DOHH2 (cell line): Measurements from ENCODE around the gene UBAP2L.

Source experiments
- H3F3A ChIP-seq: fragments of 200-600 bp; sonication (generic), shearing (Covaris generic); 2 replicates; pipeline ENCODE4 v1.6.0; 2016; ENCODE audit warnings: antibody characterized with exemption, mild to moderate bottlenecking; ENCODE audit not compliant: control insufficient read depth, insufficient read depth
- H3K27ac ChIP-seq: fragments of 200-600 bp; sonication (generic); 2 replicates; pipeline ENCODE4 v1.5.1; 2014; ENCODE audit warnings: low read depth, mild to moderate bottlenecking, low read length, moderate library complexity
- H3K27me3 ChIP-seq: fragments of 200-600 bp; sonication (generic); 2 replicates; pipeline ENCODE4 v1.6.1; 2014; ENCODE audit warnings: mild to moderate bottlenecking, low read length, mixed read lengths; ENCODE audit not compliant: control insufficient read depth
- H3K36me3 ChIP-seq: fragments of 200-600 bp; sonication (generic); 2 replicates; pipeline ENCODE4 v1.6.1; 2014; ENCODE audit warnings: mild to moderate bottlenecking, low read length, moderate library complexity, mixed read lengths; ENCODE audit not compliant: control insufficient read depth
- H3K4me1 ChIP-seq: fragments of 200-600 bp; sonication (generic); 2 replicates; pipeline ENCODE4 v1.6.1; 2014; ENCODE audit warnings: mild to moderate bottlenecking, low read length, mixed read lengths; ENCODE audit not compliant: control insufficient read depth
- H3K4me2 ChIP-seq: fragments of 200-600 bp; sonication (generic); 2 replicates; pipeline ENCODE4 v1.6.0; 2014; ENCODE audit warnings: mild to moderate bottlenecking, low read length, moderate library complexity
- H3K4me3 ChIP-seq: fragments of 200-600 bp; sonication (generic); 2 replicates; pipeline ENCODE4 v1.5.1; 2014; ENCODE audit warnings: mild to moderate bottlenecking, low read length, mixed read lengths
- H3K79me2 ChIP-seq: fragments of 200-600 bp; sonication (generic); 2 replicates; pipeline ENCODE4 v1.6.1; 2014; ENCODE audit warnings: mild to moderate bottlenecking, low read length, mixed read lengths; ENCODE audit not compliant: control insufficient read depth
- H3K9me2 ChIP-seq: fragments of 200-600 bp; sonication (generic); replicated peaks from 2 replicates; pipeline ENCODE4 v1.6.1; 2014; ENCODE audit warnings: mild to moderate bottlenecking, low read length, mixed read lengths; ENCODE audit not compliant: control insufficient read depth
- H3K9me3 ChIP-seq: fragments of 200-600 bp; sonication (generic); 2 replicates; pipeline ENCODE4 v1.6.1; 2014; ENCODE audit warnings: antibody characterized with exemption, low read length, mixed read lengths; ENCODE audit not compliant: control insufficient read depth, insufficient read depth
- H4K20me1 ChIP-seq: fragments of 200-600 bp; sonication (generic); 2 replicates; pipeline ENCODE4 v1.6.0; 2014; ENCODE audit warnings: low read depth, mild to moderate bottlenecking, antibody characterized with exemption, low read length, moderate library complexity; ENCODE audit not compliant: control insufficient read depth, insufficient read depth
- EZH2phosphoT487 ChIP-seq: fragments of 200-600 bp; sonication (generic); IDR thresholded peaks from 2 replicates; pipeline ENCODE4 v1.6.1; 2017; ENCODE audit warnings: borderline replicate concordance, mild to moderate bottlenecking, antibody characterized with exemption, low read length, moderate library complexity, mixed read lengths
- TF ChIP-seq, protein P1 (sequence below): fragments of 200-600 bp; sonication (generic); IDR thresholded peaks from one replicate; pipeline ENCODE4 v1.5.1; 2014; ENCODE audit warnings: antibody characterized with exemption, mild to moderate bottlenecking, low read depth, low read length; ENCODE audit not compliant: poor library complexity, severe bottlenecking

UBAP2L gene

DNA sequence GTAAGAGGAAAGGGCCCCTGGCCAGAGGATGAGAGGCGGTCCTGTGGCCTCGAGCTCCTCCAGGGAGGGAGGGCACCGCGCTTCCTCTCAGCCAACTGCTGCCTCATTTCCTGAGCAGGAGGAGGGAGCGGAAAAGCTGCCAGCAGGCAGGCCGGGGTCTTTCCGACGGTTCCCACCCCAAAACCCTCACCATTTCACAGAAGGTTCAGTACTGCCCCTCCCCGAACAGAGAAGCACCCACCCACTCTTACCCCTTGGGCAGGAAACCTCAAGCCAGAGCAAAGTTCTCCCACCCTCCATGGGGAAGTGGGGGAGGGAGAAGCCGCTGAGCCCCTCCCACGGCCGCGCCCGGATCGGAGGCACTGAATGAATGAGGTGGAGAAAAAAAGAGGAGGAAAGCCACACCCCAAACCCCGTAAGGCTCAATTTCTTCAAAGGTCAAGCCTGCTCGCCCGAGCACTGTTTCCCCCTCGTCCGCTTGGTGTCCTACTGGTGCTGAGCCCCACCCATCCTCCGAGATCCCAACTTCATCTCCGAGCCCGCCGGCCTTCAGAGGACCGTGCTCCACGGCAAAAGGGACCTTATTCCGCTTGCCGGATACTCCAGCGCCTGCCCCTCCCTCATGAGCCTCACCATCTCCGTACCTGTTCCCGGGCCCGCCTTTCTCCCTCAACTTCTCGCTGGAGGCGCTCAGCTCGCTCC lies 38.3 kb upstream of the UBAP2L start:
- peak overlapping the region; percentile 73 for H3K27ac ChIP-seq
- TF ChIP-seq EZH2phosphoT487 = no peak
- TF ChIP-seq, protein P1, sequence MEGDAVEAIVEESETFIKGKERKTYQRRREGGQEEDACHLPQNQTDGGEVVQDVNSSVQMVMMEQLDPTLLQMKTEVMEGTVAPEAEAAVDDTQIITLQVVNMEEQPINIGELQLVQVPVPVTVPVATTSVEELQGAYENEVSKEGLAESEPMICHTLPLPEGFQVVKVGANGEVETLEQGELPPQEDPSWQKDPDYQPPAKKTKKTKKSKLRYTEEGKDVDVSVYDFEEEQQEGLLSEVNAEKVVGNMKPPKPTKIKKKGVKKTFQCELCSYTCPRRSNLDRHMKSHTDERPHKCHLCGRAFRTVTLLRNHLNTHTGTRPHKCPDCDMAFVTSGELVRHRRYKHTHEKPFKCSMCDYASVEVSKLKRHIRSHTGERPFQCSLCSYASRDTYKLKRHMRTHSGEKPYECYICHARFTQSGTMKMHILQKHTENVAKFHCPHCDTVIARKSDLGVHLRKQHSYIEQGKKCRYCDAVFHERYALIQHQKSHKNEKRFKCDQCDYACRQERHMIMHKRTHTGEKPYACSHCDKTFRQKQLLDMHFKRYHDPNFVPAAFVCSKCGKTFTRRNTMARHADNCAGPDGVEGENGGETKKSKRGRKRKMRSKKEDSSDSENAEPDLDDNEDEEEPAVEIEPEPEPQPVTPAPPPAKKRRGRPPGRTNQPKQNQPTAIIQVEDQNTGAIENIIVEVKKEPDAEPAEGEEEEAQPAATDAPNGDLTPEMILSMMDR = no peak
- H3K9me3 ChIP-seq = no peaks in the 10 kb centered on the region
- no peaks in the 10 kb centered on the region; the same call in 1 of the 2 replicates for H3K27me3 ChIP-seq
- H3F3A ChIP-seq = no peaks in the 10 kb centered on the region
- H3K9me2 ChIP-seq = no peaks in the 10 kb centered on the region
- H3K4me1 ChIP-seq = peaks cover 47% of the 10 kb centered on the region
- H3K36me3 ChIP-seq = peaks cover 45% of the 10 kb centered on the region
- H3K79me2 ChIP-seq = peaks cover 55% of the 10 kb centered on the region
- peaks cover 39% of the 10 kb centered on the region for H4K20me1 ChIP-seq
- peak overlapping the region; percentile 82 for H3K4me3 ChIP-seq
- peak overlapping the region; percentile 91 for H3K4me2 ChIP-seq

DNA sequence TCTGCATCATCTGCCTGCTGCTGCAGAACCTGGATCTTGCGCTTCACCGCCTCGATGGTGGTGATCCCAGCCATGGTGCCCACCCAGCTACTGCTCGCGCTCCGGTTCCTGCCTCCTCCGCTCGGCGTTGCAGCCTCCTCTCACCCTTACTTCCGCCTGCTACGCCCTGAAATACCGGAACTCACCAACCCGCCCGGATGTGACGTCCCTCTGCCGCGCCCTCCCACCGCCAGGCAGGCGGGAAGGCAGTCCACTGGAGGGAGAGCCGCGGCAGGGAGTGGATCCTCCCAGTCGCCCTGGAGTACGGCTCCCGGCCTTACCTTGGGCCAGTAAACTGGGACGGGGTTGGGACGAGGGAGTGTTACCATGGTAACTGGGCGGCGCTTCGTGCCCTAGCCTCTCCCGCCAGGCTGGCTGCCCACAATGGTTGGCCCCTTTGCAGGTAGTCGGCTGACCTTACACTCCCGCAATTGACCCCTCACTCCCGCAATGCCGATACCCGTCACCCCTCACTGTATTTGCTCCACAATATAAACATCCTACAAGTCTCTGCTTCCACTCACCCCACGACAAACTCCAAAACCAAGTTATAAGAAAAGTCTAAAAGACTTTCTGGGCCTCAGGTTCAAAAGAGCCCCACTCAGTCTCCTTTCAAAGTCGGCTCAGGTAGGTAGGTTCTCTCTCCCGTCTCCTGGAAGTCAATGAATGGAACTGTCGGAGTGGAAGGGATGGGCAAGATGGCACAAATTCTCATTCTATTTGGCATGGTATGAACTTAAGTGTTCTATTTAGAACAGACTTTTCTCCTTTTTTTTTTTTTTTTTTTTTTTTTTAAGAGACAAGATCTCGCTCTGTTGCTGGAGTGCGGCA lies 37.5 kb upstream of the UBAP2L start:
- H3K27me3 ChIP-seq = no peaks in the 10 kb centered on the region; the same call in 1 of the 2 replicates
- H3K4me1 ChIP-seq = peaks cover 41% of the 10 kb centered on the region
- H4K20me1 ChIP-seq = peaks cover 31% of the 10 kb centered on the region
- TF ChIP-seq EZH2phosphoT487 = no peak
- TF ChIP-seq, protein P1 = no peak
- peak overlapping the region; percentile 91 for H3K4me2 ChIP-seq
- no peaks in the 10 kb centered on the region for H3K9me3 ChIP-seq
- peaks cover 37% of the 10 kb centered on the region for H3K36me3 ChIP-seq
- H3K4me3 ChIP-seq = peak overlapping the region; percentile 82
- H3F3A ChIP-seq = no peaks in the 10 kb centered on the region
- peaks cover 47% of the 10 kb centered on the region for H3K79me2 ChIP-seq
- H3K9me2 ChIP-seq = no peaks in the 10 kb centered on the region
- peak overlapping the region; percentile 73 for H3K27ac ChIP-seq

DNA sequence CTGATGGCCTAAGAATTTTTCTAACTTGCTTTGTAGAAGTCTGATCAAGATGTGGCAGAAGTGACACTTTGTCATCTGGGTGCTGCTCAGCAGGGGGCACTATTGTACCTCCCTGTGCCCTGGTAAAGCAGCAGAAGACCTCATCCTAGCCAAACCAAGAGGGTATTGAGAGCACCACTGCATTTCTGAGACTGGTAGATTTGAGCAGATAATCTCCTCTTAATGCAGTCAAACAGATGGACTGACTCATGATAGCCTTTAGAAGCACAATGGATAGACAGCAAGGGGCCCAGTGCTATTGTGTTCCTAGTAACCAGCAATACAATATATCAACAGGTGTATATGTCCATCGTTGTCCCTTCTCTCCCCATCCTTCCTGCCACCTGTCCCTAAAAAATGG lies 34.6 kb upstream of the UBAP2L start:
- Histone ChIP-seq H3K36me3 (peaks cover 11% of the 10 kb centered on the region), H3K9me3 (no peaks in the 10 kb centered on the region), H3F3A (no peaks in the 10 kb centered on the region), H3K9me2 (no peaks in the 10 kb centered on the region), H3K79me2 (peaks cover 18% of the 10 kb centered on the region), H3K4me3 (no peak overlapping the region), H3K27ac (no peak overlapping the region), H3K4me1 (peaks cover 14% of the 10 kb centered on the region), H3K4me2 (no peak overlapping the region), H4K20me1 (peaks cover 8% of the 10 kb centered on the region; the same call in 1 of the 2 replicates), H3K27me3 (peaks cover 11% of the 10 kb centered on the region)
- TF ChIP-seq, protein P1 = peak; percentile 84
- TF ChIP-seq EZH2phosphoT487 = no peak
